HL-60 (cell line): ENCODE data around the gene MALT1.

Source experiments
- DNase-seq, 2 experiments: peaks; one replicate each; pipeline ENCODE4 v3.0.0-alpha.2; 2010 to 2020; ENCODE audit warnings: low read depth in 1 of 2, low spot score in 1 of 2
- H3K27ac ChIP-seq: fragments of 250-450 bp; sonication (Bioruptor Pico); replicated peaks from 2 replicates; pipeline ENCODE4 v1.5.1; 2020; ENCODE audit warnings: mild to moderate bottlenecking, moderate library complexity
- H3K27me3 ChIP-seq: fragments of 250-450 bp; sonication (Bioruptor Pico); 2 replicates; pipeline ENCODE4 v1.5.1; 2021; ENCODE audit warnings: mild to moderate bottlenecking, moderate library complexity; ENCODE audit not compliant: insufficient read depth, poor library complexity, severe bottlenecking
- H3K4me3 ChIP-seq: replicated peaks from 2 replicates; pipeline ENCODE4 v1.5.1; 2011; ENCODE audit warnings: mild to moderate bottlenecking, control low read depth, low read length; ENCODE audit not compliant: insufficient read depth
- CTCF ChIP-seq: IDR thresholded peaks from one replicate; pipeline ENCODE4 v1.5.1; 2011; ENCODE audit warnings: low read length, control low read depth, inconsistent platforms; ENCODE audit not compliant: insufficient read depth
- GABPA ChIP-seq: IDR thresholded peaks from 2 replicates; pipeline ENCODE4 v1.6.1; 2012; ENCODE audit warnings: low read depth
- POLR2AphosphoS5 ChIP-seq: IDR thresholded peaks from 2 replicates; pipeline ENCODE4 v1.6.1; 2012; ENCODE audit warnings: low read depth
- REST ChIP-seq: IDR thresholded peaks from 2 replicates; pipeline ENCODE4 v1.6.1; 2012; ENCODE audit warnings: low read depth; ENCODE audit not compliant: insufficient replicate concordance
- SPI1 ChIP-seq: IDR thresholded peaks from 2 replicates; pipeline ENCODE4 v1.6.1; 2012; ENCODE audit warnings: low read depth, mild to moderate bottlenecking, borderline replicate concordance

The MALT1 gene

GRCh38 chr18:58789876-58790240 lies 118.6 kb downstream of the MALT1 start:
- H3K27me3 ChIP-seq = peaks cover 2% of the 10 kb centered on the region
- no peak for DNase-seq
- no peak for TF ChIP-seq SPI1
- no peak for TF ChIP-seq REST
- no peak for TF ChIP-seq POLR2AphosphoS5
- no peak for TF ChIP-seq CTCF
- TF ChIP-seq GABPA = no peak
- no peak overlapping the region for H3K27ac ChIP-seq
- no peak overlapping the region for H3K4me3 ChIP-seq

GRCh38 chr18:58792086-58792485 lies 120.8 kb downstream of the MALT1 start:
- Histone ChIP-seq H3K4me3 (no peak overlapping the region), H3K27ac (no peak overlapping the region), H3K27me3 (peaks cover 2% of the 10 kb centered on the region)
- DNase-seq = no peak
- TF ChIP-seq GABPA (no peak), CTCF (no peak), SPI1 (no peak), POLR2AphosphoS5 (no peak), REST (no peak)

GRCh38 chr18:58793361-58793760 lies 122.1 kb downstream of the MALT1 start:
- H3K27ac ChIP-seq = no peak overlapping the region
- TF ChIP-seq CTCF (no peak), GABPA (no peak), REST (no peak), POLR2AphosphoS5 (no peak), SPI1 (no peak)

More at GRCh38 chr18:58793361-58793760, 122.1 kb downstream of the MALT1 start:
- Histone ChIP-seq H3K4me3 (no peak overlapping the region), H3K27me3 (peaks cover 1% of the 10 kb centered on the region)
- no peak for DNase-seq
